Fibroblast of skin of back (primary cell): ENCODE measurements around the gene TMEM184A.
A peak's percentile ranks its signal among the peaks of the same experiment; 100 is the strongest.

Experiments
- DNase-seq: peaks from one replicate; pipeline ENCODE4 v3.0.0-alpha.2; 2013

TMEM184A gene

DNA sequence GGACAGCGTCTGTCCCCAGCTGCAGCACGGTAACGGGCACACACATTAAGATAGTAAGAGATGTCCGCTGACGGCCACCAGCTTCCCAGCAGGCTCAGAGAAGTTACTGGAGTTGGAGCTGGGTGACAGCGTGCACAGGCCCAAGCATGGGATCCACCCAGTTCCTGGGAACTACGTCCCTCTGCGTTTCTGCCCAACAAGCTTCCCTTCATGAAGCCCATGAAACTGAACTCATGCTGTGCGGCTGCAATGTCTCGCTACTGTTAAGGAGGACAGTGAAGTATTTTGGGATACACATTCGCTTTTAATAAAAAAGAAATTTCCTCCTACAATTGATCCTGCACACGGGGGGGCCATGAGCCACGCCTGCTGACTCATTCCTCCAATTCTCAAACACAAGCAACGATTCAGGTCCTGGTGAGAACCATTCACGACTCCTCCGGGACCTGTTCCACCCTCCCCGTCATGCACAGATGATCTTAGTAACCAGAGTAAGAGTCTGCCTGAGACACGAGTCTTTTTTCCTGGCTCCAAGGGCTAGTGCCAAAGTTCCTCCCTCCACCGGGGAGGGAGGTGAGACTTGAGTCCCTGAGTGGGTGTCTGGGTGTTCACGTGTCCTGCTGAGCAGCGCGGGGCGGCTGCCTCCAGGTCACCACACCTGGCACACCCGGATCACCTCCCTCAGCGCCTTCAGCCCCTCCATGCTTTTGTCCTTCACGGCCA, 11.2 kb upstream of the TMEM184A start:
- DNase-seq, result peak; percentile 92

DNA sequence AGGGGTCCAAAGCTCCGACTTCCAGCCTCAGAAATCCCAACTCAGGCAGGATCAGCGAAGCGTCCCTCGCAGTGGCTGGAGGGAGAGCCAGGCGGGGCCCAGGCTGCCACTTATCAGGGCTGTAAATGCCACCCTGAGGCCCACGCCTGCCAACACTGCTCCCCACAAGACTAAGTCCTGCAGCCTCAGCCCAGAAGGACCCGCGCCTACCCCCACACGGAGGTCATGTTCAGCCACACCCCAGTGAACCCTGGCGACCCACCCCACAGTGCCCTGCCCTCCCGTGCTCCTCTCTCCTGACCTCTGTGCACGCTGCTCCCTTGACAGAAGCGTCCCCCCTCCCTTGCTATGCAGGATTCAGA, 10.7 kb upstream of the TMEM184A start:
- DNase-seq, result no peak

DNA sequence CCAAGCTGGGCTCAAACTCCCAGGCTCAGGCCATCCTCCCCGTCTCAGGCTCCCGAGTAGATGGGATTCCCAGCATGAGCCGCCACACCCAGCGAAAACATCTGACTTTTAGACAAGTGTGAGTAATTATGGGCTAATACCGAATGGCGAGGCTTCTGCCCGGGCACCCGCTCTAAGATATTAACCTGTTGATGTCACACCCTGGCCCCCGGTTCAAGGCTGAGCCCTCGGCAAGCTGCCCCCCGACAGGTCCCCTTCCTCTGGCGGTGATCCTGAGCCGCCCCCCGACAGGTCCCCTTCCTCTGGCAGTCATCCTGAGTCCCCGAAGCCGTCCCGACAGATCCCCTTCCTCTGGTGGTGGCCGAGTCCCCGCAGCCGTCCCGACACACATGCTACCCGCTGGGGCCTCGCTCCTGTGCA, 8.6 kb upstream of the TMEM184A start:
- peak; percentile 77 for DNase-seq

DNA sequence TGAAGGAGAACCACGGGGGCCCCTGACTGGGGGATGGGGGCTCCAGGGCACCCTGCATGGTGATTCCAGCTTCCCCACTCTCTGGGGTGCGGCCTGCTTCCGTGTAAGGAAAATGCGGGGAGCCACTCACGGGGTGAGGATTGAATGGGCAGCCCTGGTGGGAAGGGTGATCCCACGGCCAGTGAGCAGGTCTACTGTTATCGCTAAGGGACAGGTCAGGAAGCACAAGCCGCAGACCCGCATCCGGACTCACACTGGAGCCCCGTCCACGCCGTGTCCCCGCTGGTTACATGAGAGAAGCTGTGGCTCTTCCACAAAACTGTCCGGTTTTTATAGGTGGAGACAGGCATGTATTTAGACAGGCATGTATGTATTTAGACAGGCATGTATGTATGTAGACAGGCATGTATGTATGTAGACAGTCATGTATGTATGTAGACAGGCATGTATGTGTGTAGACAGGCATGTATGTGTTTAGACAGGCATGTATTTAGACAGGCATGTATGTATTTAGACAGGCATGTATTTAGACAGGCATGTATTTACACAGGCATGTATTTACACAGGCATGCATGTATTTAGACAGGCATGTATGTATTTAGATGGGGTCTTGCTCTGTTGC, 8.1 kb upstream of the TMEM184A start:
- DNase-seq, result no peak

DNA sequence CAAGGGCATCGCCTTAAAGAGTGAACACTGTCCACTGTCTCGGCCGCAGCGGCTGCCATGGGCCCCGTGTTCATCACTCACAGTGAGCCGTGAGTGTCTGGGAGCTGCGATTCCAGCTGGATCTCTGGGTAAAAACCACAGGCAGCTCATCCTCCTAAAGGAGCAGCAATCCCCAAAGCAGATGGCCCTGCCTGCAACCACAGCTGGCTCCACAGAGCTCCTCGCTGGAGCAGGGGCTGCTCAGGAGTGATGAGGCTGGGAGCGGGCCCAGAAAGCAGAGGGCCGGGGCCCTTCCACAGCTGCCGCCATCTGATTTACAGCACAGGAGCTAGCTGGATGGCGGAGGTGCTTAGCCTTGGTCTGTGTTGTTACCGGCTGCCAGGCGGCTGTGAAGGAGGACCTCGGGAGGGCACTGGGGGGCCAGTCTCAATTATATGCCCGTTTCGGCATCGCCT, 6.6 kb upstream of the TMEM184A start:
- DNase-seq, result peak; percentile 54

DNA sequence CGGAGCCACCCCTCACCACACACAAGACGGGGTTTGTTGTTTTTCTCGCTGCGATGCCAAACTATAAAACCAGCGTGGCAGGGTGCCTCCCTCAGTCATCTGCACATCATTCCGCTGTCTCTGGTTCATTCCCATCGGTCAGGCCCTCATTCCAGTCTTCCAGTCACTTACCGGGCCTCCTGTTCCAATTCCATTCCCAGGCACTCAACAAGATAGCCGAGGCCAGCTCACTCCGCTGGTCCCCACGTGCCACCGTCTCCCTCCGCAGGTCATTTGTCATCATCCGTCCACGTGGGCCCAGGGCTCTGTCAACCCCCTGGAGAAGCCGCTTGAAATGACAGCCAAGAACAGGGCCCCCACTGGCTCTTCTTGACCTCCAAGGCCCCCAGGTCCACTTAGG, 6.1 kb upstream of the TMEM184A start:
- DNase-seq, result peak; percentile 82

DNA sequence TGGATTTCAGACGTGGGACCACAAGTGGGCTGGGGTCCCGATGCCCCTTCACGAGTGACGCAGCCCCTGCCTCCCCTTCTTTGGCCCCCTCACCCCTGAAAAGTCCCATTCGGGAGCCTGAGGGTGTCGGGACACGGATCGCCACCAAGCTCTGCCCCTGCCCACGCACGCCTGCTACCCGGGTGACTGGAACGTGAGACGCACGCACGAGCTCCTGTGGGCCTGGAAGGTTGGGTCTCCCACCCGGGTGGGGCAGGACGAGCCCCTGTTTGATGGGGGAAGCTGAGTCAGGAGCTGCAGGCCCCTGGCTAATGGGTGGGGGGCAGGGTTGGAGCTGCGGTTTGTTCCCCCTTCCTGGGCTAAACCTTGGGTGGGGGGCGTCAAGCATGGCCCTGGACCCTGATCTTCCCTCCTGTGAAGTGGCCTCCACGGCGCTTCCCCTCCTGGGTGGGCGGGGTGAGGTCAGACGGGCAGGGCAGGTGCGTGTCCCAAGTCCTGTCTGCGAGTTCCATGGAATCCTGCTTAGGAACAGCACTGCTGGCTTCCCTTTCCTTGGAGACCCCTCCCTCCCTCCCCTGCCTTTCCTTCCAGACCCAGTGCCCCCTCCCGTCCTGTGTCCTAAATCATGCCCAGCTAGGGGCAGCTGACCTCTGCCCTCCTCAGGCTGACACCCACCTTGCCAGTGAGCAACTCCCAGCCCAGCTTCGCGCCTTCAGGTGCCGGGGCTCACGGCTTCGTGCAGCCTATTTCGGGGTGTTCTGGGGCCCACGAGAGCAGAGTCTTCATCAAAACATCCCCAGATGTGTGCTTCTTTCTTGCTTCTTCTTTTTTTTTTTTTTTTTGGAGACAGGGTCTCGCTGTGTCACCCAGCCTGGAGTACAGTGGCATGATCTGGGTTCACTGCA, 5.3 kb upstream of the TMEM184A start:
- no peak for DNase-seq

DNA sequence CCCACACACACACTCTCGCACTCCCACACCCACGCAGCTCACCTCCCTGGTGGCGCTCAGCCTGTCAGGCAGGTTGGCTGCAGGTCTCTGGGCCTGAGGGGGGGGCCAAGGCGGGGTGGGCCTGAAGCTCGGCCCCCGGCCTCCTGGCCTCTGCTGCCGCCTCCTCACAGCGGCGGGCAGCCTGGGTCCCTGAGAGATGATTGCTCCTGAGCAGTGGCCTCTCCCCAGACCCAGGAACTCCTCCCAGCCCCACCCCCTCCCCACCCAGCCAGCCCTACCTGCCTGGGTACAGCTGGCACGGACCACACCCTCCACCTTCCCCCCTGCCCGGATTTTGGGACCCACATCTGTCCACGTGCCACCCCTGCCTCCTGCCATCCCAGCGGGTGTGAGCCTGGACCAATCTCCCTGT, 4.6 kb upstream of the TMEM184A start:
- DNase-seq, result no peak

DNA sequence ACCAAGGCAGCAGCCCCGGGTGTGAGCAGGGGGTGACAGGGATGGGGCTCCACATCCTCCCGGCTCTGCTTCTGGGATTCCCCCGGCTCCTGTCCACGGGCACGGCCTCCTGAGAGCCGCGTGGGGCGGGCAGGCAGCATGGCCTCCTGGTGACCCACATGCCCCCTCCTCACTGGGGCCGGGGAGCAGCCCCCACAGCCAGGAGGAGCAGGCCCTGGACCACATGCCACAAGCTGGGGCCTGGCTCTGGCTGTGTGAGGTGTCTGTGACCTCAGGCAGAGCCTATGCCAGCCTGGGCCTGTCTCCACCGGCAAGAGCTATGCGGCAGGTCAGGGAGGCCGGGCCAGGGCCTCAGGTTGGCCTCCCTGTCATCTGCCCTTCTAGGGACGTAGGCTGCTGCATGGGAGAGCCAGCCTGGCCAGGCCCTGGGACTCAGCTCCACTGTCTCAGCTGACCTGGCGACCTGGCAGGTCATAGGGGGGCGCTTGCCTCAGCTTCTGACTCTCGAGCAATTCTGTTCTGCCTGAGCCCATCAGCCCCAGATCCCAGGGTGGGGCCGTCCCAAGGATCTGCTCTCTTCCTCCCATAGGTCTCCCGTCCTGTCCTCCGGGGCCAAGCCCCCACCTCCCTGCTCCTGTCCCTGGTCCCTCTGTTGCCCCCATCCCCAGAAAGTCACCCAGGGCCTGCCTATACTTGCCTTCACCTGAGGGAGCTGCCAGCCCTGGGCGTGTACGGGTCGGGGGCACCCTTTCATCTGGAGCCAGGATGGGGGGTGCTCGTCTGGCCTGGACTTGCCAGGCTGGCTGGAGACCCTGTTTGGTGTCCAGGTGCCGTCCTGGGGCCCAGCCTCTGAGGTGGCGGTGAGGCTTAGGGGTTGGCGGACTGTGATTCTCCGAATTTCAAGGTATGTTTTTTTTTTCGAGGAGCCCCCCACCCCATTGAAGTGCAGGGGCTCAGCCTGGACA, 3.9 kb upstream of the TMEM184A start:
- DNase-seq, result no peak

DNA sequence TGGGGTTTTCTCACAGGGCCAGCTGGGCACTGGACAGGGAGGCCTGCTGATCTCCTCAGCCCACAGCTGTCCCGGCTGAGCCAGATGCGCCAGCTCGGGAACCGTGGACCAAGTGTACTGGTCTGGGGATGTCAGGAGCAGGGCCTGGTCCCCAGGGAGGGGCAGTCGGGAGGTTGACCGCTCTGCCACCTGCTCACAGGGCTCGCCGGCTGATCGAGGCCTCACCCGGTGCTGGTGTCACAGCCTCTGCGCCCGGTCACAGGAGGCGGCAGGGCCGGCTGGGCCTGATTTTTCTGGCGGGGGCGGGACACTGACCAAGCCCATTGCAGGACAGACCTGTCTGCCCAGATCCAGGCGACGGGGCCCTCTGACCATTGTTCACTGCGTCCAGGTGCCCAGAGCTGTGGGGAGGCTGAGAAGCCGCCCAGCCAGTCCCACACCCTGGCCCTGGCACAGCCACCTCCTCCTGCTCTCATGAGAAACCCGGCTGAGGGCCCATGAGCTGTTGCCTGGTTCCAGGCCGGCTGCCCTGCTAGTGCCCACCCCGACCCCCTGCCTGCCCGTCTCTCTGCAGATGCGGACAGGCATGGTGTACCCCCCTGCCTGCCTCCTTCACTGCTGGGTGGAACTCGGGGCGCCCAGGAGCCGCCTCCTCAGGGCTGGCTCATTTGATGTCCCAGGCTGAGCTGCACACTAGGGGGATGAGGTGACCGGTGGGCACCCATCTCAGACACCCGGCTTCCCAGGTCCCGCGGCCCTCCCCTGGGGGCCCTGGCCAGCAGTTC, 3.0 kb upstream of the TMEM184A start:
- DNase-seq, result no peak

DNA sequence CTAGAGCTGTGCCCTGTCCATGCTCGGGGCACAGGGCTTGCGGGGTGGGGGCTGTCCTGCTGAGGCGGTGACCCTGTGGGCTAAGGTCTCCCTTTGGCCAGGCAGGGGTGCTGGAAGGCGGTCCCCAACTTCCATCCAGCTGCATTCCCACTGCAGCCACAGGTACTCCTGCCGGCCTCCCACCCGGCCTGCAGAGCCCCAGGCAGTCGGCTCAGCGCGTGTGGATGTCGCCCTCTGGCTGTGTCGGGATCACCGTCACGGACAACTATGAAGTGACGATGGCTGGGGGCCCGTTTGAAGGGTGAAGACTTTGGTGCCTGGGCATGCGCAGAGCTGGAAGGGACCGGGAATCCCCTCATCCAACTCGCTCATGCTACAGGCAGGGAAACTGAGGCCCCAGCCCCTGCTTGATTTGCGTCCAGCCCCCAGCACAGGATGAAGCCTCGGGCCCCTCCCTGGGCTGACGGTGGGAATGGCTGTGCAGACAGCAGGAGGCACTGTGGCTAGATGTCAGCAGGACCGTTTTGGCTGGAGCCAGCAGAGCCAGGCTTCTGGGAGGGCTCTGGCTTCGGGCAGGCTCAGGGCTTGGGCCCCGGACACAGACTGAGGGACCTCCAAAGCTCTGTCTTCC, 2.3 kb upstream of the TMEM184A start:
- no peak for DNase-seq

DNA sequence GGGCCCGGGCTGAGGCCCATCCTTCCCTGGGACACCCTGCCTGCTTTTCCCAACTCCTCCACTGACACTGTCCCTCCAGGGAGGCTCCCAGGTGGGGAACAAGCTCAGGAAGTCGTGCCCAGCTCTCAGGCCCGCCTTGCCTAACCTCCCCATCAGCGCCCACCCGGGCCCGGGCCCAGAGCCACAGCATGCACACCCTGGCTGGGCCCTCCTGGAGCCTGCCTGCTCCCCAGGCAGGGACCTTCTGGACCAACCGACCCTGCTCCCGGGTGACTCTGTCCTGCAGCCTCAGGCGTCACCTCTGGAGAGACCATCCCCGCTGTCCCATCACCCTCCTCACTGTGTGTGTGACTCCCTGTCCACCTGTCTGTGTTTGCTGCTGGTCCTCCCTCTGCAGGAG, 1.8 kb upstream of the TMEM184A start:
- DNase-seq, result no peak

DNA sequence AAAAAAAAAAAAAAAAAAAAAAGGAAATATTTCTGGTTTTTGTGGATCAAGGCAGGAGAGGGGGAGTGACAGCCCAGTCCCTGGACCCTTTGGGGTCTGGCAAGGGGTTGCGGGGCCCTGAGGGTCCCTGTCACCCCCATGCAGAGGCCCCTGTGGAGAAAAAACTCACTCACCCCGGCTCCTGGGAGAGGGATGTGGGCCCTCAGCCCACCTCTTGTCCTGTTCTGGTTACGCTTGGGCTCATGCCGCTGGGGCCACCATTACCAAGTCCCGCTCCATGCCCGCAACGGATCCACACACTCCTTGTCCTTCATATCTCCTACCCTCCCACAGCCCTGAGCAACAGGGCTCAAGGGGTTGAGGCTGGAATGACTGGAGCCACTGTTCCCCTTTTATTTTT, 1.0 kb upstream of the TMEM184A start:
- no peak for DNase-seq

DNA sequence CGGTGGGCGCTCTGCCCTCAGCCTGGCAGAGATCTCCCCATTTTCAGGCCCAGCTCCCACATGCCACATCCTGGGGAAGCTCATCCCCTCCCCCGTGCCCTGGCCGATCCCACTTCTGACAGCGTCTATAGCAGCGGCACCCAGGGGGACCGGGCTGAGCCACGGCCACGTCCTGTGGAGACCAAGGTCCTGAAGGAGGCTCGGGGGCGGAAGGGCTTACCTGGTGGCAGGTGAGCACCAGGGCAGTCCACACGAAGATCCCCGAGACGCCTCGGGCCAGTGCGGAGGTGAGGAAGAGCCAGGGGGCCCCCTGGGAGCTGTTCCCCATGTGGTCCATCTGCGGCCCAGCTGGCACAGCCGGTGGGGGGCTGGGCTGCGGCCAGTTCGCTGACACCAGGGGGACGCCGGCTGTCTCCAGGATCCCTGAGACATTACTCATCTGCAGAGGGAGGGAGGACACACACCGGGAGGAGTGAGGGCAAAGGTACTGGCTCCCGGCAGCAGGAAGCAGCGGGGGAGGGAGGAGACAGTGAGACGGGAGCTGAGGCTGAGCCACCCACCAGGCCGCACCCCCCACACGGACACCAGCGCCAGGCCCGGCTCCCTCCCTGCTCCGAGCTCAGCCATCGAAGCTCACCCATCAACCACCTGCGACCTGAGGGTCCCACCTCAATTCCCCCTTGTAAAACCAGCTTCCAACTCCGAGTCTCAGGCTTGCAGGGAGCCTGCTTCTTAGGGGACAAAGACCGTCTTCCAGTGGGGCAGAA, 776 bp downstream of the TMEM184A start:
- peak; percentile 90 for DNase-seq

DNA sequence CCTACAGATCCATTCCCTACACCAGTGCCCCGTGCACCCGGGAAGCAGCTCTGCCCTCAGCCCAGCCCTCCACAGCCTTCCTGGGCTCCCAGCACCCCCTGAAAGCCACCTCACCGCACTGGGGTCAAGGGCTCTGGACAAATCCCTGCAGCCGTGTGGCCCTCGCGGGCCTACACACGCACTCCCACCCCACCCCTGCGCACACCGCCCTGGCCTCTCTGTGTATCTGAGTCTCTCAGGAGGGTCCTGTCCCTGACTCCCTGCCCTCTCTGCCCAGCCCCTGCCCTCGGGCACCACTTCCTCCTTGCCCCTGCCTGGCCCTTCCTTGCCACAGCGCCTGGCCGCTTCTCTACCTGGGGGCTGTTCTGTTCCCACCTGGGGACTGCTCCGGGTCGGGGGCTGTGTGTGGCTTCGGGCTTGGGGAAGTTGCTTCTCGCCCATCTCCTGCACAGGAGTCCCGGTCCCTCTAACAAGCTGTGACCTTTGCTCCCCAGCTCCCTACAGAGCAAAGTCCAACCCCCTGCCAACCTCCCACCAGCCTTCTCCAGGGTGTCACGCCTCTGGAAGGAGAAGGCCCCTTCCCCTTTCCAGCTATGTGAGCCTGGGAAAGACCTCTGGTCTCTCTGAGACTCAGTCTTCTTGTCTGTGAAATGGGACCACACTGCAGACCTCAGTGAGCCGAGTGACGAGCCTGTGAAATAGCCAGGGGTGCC, 1.5 kb downstream of the TMEM184A start:
- no peak for DNase-seq

DNA sequence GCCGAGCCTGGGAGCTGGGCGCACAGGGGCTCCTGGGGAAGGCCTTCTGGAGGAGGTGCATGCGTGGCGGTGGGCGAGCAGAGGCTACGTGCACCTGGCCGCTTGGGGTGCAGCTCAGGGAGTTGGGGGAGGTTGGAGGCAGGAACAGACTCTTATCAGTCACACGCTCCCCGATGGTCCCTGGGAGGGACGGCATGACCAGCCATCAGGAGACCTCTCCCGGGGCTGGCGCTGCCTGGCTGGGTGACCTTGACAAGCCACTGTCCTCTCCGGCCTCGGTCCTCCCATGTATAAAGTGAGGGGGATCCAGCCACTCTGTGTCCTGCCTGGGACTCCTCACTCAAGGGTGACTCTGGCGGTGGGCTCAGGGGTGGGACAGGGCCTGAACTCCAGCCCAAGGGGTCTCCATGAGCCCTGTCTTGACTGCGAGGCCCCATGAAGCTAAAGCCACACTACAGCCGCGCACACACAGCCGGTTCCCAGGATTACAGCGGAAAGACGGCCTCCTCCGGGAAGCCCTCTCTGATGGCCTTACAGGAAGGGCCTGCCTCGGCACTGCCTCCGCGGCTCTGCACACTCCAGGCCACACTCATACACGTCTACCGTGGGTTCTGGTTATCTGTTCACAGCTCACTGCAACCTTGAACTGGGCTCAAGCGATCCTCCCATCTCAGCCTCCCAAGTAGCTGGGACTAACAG, 2.3 kb downstream of the TMEM184A start:
- DNase-seq, result no peak

DNA sequence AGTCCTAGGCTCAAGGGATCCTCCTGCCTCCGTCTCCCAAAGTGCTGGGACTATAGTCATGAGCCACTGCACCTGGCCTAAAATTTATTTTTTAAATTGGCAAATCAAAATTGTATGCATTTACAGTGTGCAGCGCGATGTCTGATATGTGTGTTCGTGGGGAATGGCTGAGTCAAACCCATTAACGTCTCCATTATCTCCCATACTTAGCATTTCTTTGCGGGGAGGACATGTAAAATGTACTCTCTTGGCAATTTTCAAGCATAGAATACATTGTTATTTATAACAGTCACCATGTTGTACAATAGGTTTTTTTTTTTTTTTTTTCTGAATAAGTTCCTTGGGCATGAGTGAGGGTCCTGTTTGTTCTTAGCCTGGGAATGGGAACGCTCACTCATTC, 3.8 kb downstream of the TMEM184A start:
- DNase-seq, result peak; percentile 58

DNA sequence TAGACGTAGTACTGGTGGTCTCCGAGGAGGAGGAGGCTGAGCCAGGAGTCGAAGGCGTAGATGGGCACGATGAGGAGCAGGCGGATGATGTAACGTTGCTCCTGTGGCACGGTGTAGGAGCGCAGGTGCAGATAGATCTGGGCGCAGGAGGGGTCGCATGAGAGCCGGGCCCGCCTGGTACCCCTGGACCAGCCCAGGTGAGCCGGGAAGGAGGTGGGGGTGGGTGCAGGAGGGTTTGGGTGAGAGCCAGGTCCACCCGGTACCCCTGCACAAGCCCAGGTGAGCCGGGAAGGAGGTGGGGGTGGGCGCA, 5.2 kb downstream of the TMEM184A start:
- DNase-seq, result no peak
